GM23248 (cell line): Measurements from ENCODE around the gene WDR6. TPM values are rescaled to one million over a fixed set of nuclear protein-coding genes. Genes with fewer than 3 reads are reported as not detected.

ENCODE experiments used
- DNase-seq: peaks from one replicate; pipeline ENCODE4 v3.0.0-alpha.2; 2015
- H2AFZ ChIP-seq: fragments of 200-600 bp; sonication (generic); 2 replicates; pipeline ENCODE4 v1.6.1; 2016; ENCODE audit warnings: antibody characterized with exemption
- H3F3A ChIP-seq: fragments of 200-600 bp; sonication (generic); 2 replicates; pipeline ENCODE4 v1.6.1; 2016; ENCODE audit warnings: mild to moderate bottlenecking, antibody characterized with exemption, mixed run types; ENCODE audit not compliant: insufficient read depth
- H3K27ac ChIP-seq: fragments of 200-600 bp; sonication (generic); 2 replicates; pipeline ENCODE4 v1.5.1; 2016; ENCODE audit warnings: mild to moderate bottlenecking
- H3K27me3 ChIP-seq: fragments of 200-600 bp; sonication (generic); replicated peaks from 2 replicates; pipeline ENCODE4 v1.6.1; 2016; ENCODE audit warnings: mild to moderate bottlenecking; ENCODE audit not compliant: insufficient read depth
- H3K36me3 ChIP-seq: fragments of 200-600 bp; sonication (generic); 2 replicates; pipeline ENCODE4 v1.6.1; 2016; ENCODE audit warnings: low read depth, mild to moderate bottlenecking
- H3K4me1 ChIP-seq: fragments of 200-600 bp; sonication (generic); 2 replicates; pipeline ENCODE4 v1.6.1; 2016; ENCODE audit warnings: mild to moderate bottlenecking; ENCODE audit not compliant: insufficient read depth
- H3K4me2 ChIP-seq: fragments of 200-600 bp; sonication (generic); one replicate; pipeline ENCODE4 v1.6.1; 2016; ENCODE audit warnings: mild to moderate bottlenecking; ENCODE audit not compliant: unreplicated experiment
- H3K4me3 ChIP-seq: fragments of 200-600 bp; sonication (generic); 2 replicates; pipeline ENCODE4 v1.5.1; 2016; ENCODE audit warnings: mild to moderate bottlenecking
- H3K79me2 ChIP-seq: fragments of 200-600 bp; sonication (generic); 2 replicates; pipeline ENCODE4 v1.6.1; 2016; ENCODE audit warnings: mild to moderate bottlenecking; ENCODE audit not compliant: insufficient read depth
- H3K9ac ChIP-seq: fragments of 200-600 bp; sonication (generic); 2 replicates; pipeline ENCODE4 v1.6.1; 2016; ENCODE audit warnings: mild to moderate bottlenecking
- H3K9me2 ChIP-seq: fragments of 200-600 bp; sonication (generic); 2 replicates; pipeline ENCODE4 v1.6.1; 2016; ENCODE audit warnings: mixed run types, mild to moderate bottlenecking, moderate library complexity; ENCODE audit not compliant: insufficient read depth
- H3K9me3 ChIP-seq: fragments of 200-600 bp; sonication (generic); one replicate; pipeline ENCODE4 v1.6.1; 2017; ENCODE audit warnings: low read depth
- H4K20me1 ChIP-seq: fragments of 200-600 bp; sonication (generic); 2 replicates; pipeline ENCODE4 v1.6.0; 2016; ENCODE audit not compliant: insufficient read depth
- EZH2 ChIP-seq: fragments of 200-600 bp; sonication (generic); IDR thresholded peaks from 2 replicates; pipeline ENCODE4 v1.6.1; 2018; ENCODE audit warnings: antibody characterized with exemption, mild to moderate bottlenecking; ENCODE audit not compliant: insufficient read depth, poor library complexity, severe bottlenecking
- EZH2phosphoT487 ChIP-seq: fragments of 200-600 bp; sonication (generic); IDR thresholded peaks from 2 replicates; pipeline ENCODE4 v1.6.1; 2018; ENCODE audit warnings: antibody characterized with exemption, moderate library complexity, mild to moderate bottlenecking, low read depth; ENCODE audit not compliant: insufficient read depth
- WGBS, 2 experiments: methylation state at CpG; one replicate each; pipeline ENCODE4 v1.1.6; 2015 to 2017; ENCODE audit warnings: low lambda C conversion rate in 2 of 2, low coverage in 1 of 2; ENCODE audit errors: missing lambda C conversion rate in 2 of 2; 5-methylcytosine and 5-hydroxymethylcytosine counted together
- in situ Hi-C: fragments of 300-500 bp; cut with MboI; formaldehyde crosslinking; loops from 2 replicates; pipeline ENCODE4 v1.15.0; 2020
- polyA plus RNA-seq: library from polyadenylated mRNA; unstranded; fragments of >200 nt; fragmentation: Nextera tagmentation; extraction: Ambion mirVana; gene quantifications from 2 replicates; pipeline ENCODE4 v1.2.1, GENCODE V29; 2016
- total RNA-seq: library from RNA; depleted of rRNA; stranded (reverse); fragments of >200 nt; shearing (Covaris generic); gene quantifications from 2 replicates; pipeline ENCODE4 v1.2.3, GENCODE V29; 2014

WDR6 gene
- total and polyA plus RNA-seq, 2 experiments from 2014 or later: 51.3 to 60.8 TPM

- Histone ChIP-seq H3K27me3 (no peaks in the 10 kb centered on the region), H3K9me3 (no peaks in the 10 kb centered on the region), H3K36me3 (peaks cover 64% of the 10 kb centered on the region; the same call in 1 of the 2 replicates), H3F3A (no peaks in the 10 kb centered on the region), H4K20me1 (no peaks in the 10 kb centered on the region), H3K4me1 (no peaks in the 10 kb centered on the region), H3K9ac (no peak overlapping the region), H3K27ac (no peak overlapping the region), H3K9me2 (no peaks in the 10 kb centered on the region), H3K4me3 (no peak overlapping the region), H3K4me2 (no peak overlapping the region), H3K79me2 (no peaks in the 10 kb centered on the region), H2AFZ (no peak overlapping the region)
- in situ Hi-C loops: no loop called here
- WGBS, 2 experiments: 86 to 89% methylated on average over 10 of the region's 10 CpGs
- no peak for DNase-seq
- TF ChIP-seq EZH2phosphoT487: no peak
- no peak for TF ChIP-seq EZH2
Observed at GRCh38 chr3:48974076-48974864, 32.9 kb upstream of the WDR6 start.

- Histone ChIP-seq H3K27ac (no peak overlapping the region), H3F3A (0 out of 2 replicates have a peak, but pooled peaks cover 1% of the 10 kb centered on the region), H3K4me3 (no peak overlapping the region), H3K4me2 (no peak overlapping the region), H3K9ac (no peak overlapping the region), H3K27me3 (no peaks in the 10 kb centered on the region), H3K4me1 (no peaks in the 10 kb centered on the region), H4K20me1 (no peaks in the 10 kb centered on the region), H3K9me2 (no peaks in the 10 kb centered on the region), H3K79me2 (no peaks in the 10 kb centered on the region), H3K36me3 (peaks cover 42% of the 10 kb centered on the region), H3K9me3 (no peaks in the 10 kb centered on the region), H2AFZ (no peak overlapping the region)
- DNase-seq: no peak
- 95 to 96% methylated on average over 3 of the region's 3 CpGs for WGBS, 2 experiments
- in situ Hi-C loops: no loop called here
- TF ChIP-seq EZH2 (no peak), EZH2phosphoT487 (no peak)
Observed at GRCh38 chr3:48979451-48979850, 27.7 kb upstream of the WDR6 start.

- peaks cover 34% of the 10 kb centered on the region for H3K36me3 ChIP-seq
Observed at GRCh38 chr3:48980295-48980694, 26.9 kb upstream of the WDR6 start.

GRCh38 chr3:48982016-48982415, 25.2 kb upstream of the WDR6 start:
- Histone ChIP-seq H2AFZ (no peak overlapping the region), H3K4me2 (no peak overlapping the region), H3K27me3 (no peaks in the 10 kb centered on the region), H3K4me1 (no peaks in the 10 kb centered on the region), H3K4me3 (no peak overlapping the region), H3K9me2 (no peaks in the 10 kb centered on the region), H4K20me1 (no peaks in the 10 kb centered on the region), H3K9me3 (no peaks in the 10 kb centered on the region), H3K9ac (no peak overlapping the region), H3K36me3 (peaks cover 22% of the 10 kb centered on the region), H3F3A (0 out of 2 replicates have a peak, but pooled peaks cover 6% of the 10 kb centered on the region), H3K27ac (no peak overlapping the region), H3K79me2 (no peaks in the 10 kb centered on the region)
- in situ Hi-C loops: no loop called here
- TF ChIP-seq EZH2 (no peak), EZH2phosphoT487 (no peak)
- DNase-seq: no peak

More at GRCh38 chr3:48980295-48980694, 26.9 kb upstream of the WDR6 start:
- TF ChIP-seq EZH2 (no peak), EZH2phosphoT487 (no peak)
- H3K4me1 ChIP-seq: no peaks in the 10 kb centered on the region
- H3K27ac ChIP-seq: no peak overlapping the region
- in situ Hi-C loops: no loop called here
- no peak overlapping the region for H3K9ac ChIP-seq
- no peaks in the 10 kb centered on the region for H3K27me3 ChIP-seq
- H3K79me2 ChIP-seq: no peaks in the 10 kb centered on the region
- no peaks in the 10 kb centered on the region for H4K20me1 ChIP-seq
- WGBS, 2 experiments: 82 to 95% methylated on average over 4 of the region's 4 CpGs
- H3K4me3 ChIP-seq: no peak overlapping the region
- no peak overlapping the region for H3K4me2 ChIP-seq
- DNase-seq: no peak
- H2AFZ ChIP-seq: no peak overlapping the region
- no peaks in the 10 kb centered on the region for H3K9me2 ChIP-seq
- no peaks in the 10 kb centered on the region for H3K9me3 ChIP-seq
- H3F3A ChIP-seq: 0 out of 2 replicates have a peak, but pooled peaks cover 6% of the 10 kb centered on the region
